WTC11 (cell line): ENCODE data around the gene CAGE1. TPM values are rescaled to one million over a fixed set of nuclear protein-coding genes. Genes with fewer than 3 reads are reported as not detected.
A peak's percentile ranks its signal among the peaks of the same experiment; 100 is the strongest.

ENCODE experiments used
- ATAC-seq: fragments of 200-7000 bp; cut with Tn5 transposase; 2 replicates; pipeline ENCODE4 v1.10.0; 2021; ENCODE audit warnings: mild to moderate bottlenecking, moderate library complexity
- CTCF ChIA-PET: fragments of 300-600 bp; sonication (Branson Sonifier 250); formaldehyde crosslinking; loops from one replicate; lab custom pipeline; 2021; ENCODE audit warnings: antibody characterized with exemption; lab: Charles Lee
- POLR2A ChIA-PET: fragments of 350-600 bp; sonication (Branson Sonifier 250); formaldehyde crosslinking; loops from one replicate; lab custom pipeline; 2021; ENCODE audit warnings: antibody characterized with exemption; lab: Charles Lee
- DNase-seq: peaks from one replicate; pipeline ENCODE4 v3.0.0; 2021; ENCODE audit warnings: low spot score
- H3K27ac Mint-ChIP-seq: 2 replicates; pipeline ENCODE4 v1.8.0; 2021; ENCODE audit warnings: mixed read lengths
- H3K27me3 Mint-ChIP-seq: 2 replicates; pipeline ENCODE4 v1.8.0; 2021; ENCODE audit warnings: low read depth, mild to moderate bottlenecking, moderate library complexity, mixed read lengths
- H3K36me3 Mint-ChIP-seq: 2 replicates; pipeline ENCODE4 v1.8.0; 2021; ENCODE audit warnings: mixed read lengths
- H3K4me1 Mint-ChIP-seq: 2 replicates; pipeline ENCODE4 v1.8.0; 2022; ENCODE audit warnings: mixed read lengths
- H3K4me3 Mint-ChIP-seq: 2 replicates; pipeline ENCODE4 v1.8.0; 2021; ENCODE audit warnings: mild to moderate bottlenecking, moderate library complexity, mixed read lengths
- H3K9me3 Mint-ChIP-seq: 2 replicates; pipeline ENCODE4 v1.8.0; 2021; ENCODE audit warnings: mixed read lengths
- AR ChIP-seq: fragments of 250-450 bp; sonication (Bioruptor Pico); IDR thresholded peaks from 2 replicates; pipeline ENCODE4 v1.9.0; 2021; ENCODE audit warnings: mild to moderate bottlenecking
- ATF1 ChIP-seq: sonication (generic); formaldehyde crosslinking; IDR thresholded peaks from 2 replicates; pipeline ENCODE4 v1.8.1; 2023; ENCODE audit warnings: mild to moderate bottlenecking, moderate library complexity, missing genetic modification reagents
- CREB1 ChIP-seq: sonication (generic); formaldehyde crosslinking; IDR thresholded peaks from 2 replicates; pipeline ENCODE4 v1.8.0; 2023; ENCODE audit warnings: mild to moderate bottlenecking, missing genetic modification reagents
- E2F5 ChIP-seq: sonication (generic); formaldehyde crosslinking; IDR thresholded peaks from 2 replicates; pipeline ENCODE4 v1.8.1; 2022; ENCODE audit warnings: mild to moderate bottlenecking, moderate library complexity, missing genetic modification reagents
- GRHL2 ChIP-seq: fragments of 250-450 bp; sonication (Bioruptor Pico); IDR thresholded peaks from 2 replicates; pipeline ENCODE4 v1.8.0; 2022; ENCODE audit warnings: mild to moderate bottlenecking, moderate library complexity; ENCODE audit not compliant: insufficient replicate concordance, severe bottlenecking
- PRDM15 ChIP-seq: sonication (generic); formaldehyde crosslinking; IDR thresholded peaks from 2 replicates; pipeline ENCODE4 v1.8.0; 2022; ENCODE audit warnings: missing genetic modification reagents
- SP1 ChIP-seq: sonication (generic); formaldehyde crosslinking; conservative IDR thresholded peaks from 2 replicates; pipeline ENCODE4 v1.8.1; 2022; ENCODE audit warnings: missing genetic modification reagents
- STAT6 ChIP-seq: sonication (generic); formaldehyde crosslinking; conservative IDR thresholded peaks from 2 replicates; pipeline ENCODE4 v1.8.1; 2023; ENCODE audit warnings: mild to moderate bottlenecking, low read depth, missing genetic modification reagents, moderate library complexity
- TCF7 ChIP-seq: sonication (generic); formaldehyde crosslinking; IDR thresholded peaks from 2 replicates; pipeline ENCODE4 v1.8.0; 2022; ENCODE audit warnings: mild to moderate bottlenecking, low read depth, missing genetic modification reagents, moderate library complexity
- TEAD1 ChIP-seq: sonication (generic); formaldehyde crosslinking; IDR thresholded peaks from 2 replicates; pipeline ENCODE4 v1.8.0; 2022; ENCODE audit warnings: mild to moderate bottlenecking, missing genetic modification reagents
- TP53 ChIP-seq: sonication (generic); formaldehyde crosslinking; IDR thresholded peaks from 2 replicates; pipeline ENCODE4 v1.8.1; 2023; ENCODE audit warnings: mild to moderate bottlenecking, missing genetic modification reagents
- ZBTB21 ChIP-seq: sonication (generic); formaldehyde crosslinking; IDR thresholded peaks from 2 replicates; pipeline ENCODE4 v1.8.1; 2023; ENCODE audit warnings: mild to moderate bottlenecking, missing genetic modification reagents, borderline replicate concordance
- ZNF416 ChIP-seq: fragments of 250-450 bp; sonication (Bioruptor Pico); IDR thresholded peaks from 2 replicates; pipeline ENCODE4 v1.9.0; 2021; ENCODE audit warnings: mild to moderate bottlenecking, inconsistent platforms
- total RNA-seq: library from RNA; stranded (reverse); gene quantifications from 3 replicates; pipeline ENCODE4 v1.2.3, GENCODE V29; 2021
- TF ChIP-seq, protein P1 (sequence below): sonication (generic); formaldehyde crosslinking; IDR thresholded peaks from 2 replicates; pipeline ENCODE4 v1.8.0; 2022; ENCODE audit warnings: mild to moderate bottlenecking, missing genetic modification reagents

Gene CAGE1
- total RNA-seq, 1 experiment from 2014 or later: 0.07 TPM

DNA sequence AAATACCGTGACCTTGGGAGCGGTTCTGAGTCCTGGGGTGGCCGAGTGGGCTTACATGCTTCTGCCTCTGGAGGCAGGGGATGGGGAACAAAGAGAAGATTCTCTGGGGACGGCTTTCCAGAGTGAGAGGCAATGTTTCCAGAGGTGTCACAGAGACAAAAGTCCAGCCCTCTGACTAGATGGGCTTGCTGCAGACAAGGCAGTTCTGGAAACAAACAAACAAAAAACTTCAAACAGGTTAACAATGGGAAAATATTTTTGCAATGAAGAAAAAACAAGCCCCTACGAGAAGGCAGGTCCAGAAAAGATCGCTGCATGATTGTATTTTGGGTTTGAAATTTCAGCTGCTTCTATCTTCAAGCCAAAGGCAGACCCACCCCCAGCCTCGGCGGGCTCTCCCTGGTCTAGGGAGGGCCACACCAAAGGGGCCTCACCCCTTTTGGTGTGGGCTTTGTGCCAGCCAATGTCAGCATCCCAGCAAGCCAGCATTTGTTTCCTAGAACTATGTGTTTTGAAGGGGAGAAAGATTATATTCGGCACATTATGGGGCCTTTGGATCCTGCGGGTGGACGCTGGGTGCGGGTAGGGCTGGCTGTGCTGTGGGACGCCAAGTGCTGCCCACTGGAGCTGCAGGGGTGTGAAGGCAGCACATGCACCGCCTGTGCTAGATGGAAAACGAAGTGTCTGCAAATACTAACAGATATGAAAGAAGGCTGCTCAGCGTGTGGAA, 43.0 kb upstream of the CAGE1 start:
- ATAC-seq (no peak), DNase-seq (no peak)
- Mint-ChIP-seq H3K27ac (no peak overlapping the region), H3K27me3 (no peaks in the 10 kb centered on the region), H3K4me1 (peaks cover 17% of the 10 kb centered on the region), H3K36me3 (no peaks in the 10 kb centered on the region), H3K9me3 (no peaks in the 10 kb centered on the region), H3K4me3 (no peak overlapping the region)
- POLR2A ChIA-PET: interaction anchor here (0.6 to 1.3 kb wide), 2 partner anchors 25 to 108 kb away, joined by 3 to 5 read pairs; no protein-coding TSS in a partner anchor
- CTCF ChIA-PET: interaction anchor here (1.2 to 1.5 kb wide), 3 partner anchors 109 to 184 kb away, joined by 3 to 5 read pairs (median 4); partner anchors contain the start of gene DSP
- TF ChIP-seq, protein P1, sequence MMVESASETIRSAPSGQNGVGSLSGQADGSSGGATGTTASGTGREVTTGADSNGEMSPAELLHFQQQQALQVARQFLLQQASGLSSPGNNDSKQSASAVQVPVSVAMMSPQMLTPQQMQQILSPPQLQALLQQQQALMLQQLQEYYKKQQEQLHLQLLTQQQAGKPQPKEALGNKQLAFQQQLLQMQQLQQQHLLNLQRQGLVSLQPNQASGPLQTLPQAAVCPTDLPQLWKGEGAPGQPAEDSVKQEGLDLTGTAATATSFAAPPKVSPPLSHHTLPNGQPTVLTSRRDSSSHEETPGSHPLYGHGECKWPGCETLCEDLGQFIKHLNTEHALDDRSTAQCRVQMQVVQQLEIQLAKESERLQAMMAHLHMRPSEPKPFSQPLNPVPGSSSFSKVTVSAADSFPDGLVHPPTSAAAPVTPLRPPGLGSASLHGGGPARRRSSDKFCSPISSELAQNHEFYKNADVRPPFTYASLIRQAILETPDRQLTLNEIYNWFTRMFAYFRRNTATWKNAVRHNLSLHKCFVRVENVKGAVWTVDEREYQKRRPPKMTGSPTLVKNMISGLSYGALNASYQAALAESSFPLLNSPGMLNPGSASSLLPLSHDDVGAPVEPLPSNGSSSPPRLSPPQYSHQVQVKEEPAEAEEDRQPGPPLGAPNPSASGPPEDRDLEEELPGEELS (CRISPR knock-in tag): no peak
- TF ChIP-seq CREB1 (CRISPR knock-in tag): no peak
- TF ChIP-seq E2F5 (CRISPR knock-in tag): no peak
- TF ChIP-seq TP53 (CRISPR knock-in tag): no peak

DNA sequence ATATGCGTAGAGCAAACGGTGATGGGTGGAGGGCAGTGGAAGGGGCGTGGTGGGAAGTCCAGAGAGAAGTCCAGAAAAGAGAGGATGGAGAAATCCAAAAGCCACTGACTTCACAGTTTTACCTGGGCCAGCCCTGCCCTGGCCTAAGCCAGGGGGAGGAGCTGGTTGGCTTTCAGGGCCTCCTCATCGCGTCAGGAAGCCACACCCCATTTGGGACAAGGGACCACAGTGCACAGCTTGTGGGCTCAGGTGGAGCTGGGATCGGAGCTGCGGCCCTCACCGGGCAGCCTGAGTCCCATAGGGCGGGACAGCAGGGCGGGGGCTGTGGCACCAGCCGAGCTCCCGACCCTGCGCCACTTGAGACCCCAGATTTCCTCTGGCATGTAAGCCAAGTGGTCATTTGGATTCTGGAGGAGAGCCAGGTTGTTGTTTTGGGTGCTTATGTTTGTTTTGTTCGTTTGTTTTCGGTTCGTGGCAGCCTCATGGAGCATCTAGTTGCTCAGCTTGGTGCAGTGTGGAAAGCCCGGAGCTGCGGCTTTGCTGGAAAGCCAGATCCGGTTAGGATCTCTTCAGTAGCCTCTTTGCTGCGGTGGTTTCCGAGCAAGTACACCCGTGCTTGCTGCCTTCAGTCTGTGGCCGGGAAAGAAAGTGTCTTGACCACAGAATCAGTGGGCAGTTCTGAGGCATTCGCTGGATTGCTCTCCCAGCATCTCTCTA, 42.3 kb upstream of the CAGE1 start:
- Mint-ChIP-seq H3K27me3 (no peaks in the 10 kb centered on the region), H3K4me3 (no peak overlapping the region), H3K27ac (0 out of 2 replicates have a peak overlapping the region, but pooled peaks have one; percentile 29), H3K36me3 (no peaks in the 10 kb centered on the region), H3K4me1 (peaks cover 17% of the 10 kb centered on the region), H3K9me3 (no peaks in the 10 kb centered on the region)
- ATAC-seq: peak; percentile 98
- peak; percentile 61 for DNase-seq
- ChIA-PET POLR2A (interaction anchor here (1.3 kb wide), 1 partner anchor 109 kb away, joined by 3 read pairs; no protein-coding TSS in a partner anchor), CTCF (interaction anchor here (0.5 to 1.5 kb wide), 5 partner anchors 110 to 1486 kb away, joined by 3 to 5 read pairs (median 4); partner anchors contain the start of gene DSP)
- TF ChIP-seq AR (CRISPR knock-in tag): no peak
- 0 out of 2 replicates have a peak, but pooled peaks have one; percentile 29 for TF ChIP-seq SP1 (CRISPR knock-in tag)
- no peak for TF ChIP-seq ZBTB21 (CRISPR knock-in tag)
- TF ChIP-seq STAT6: no peak
- TF ChIP-seq ATF1 (CRISPR knock-in tag): no peak
- no peak for TF ChIP-seq ZNF416
- TF ChIP-seq TCF7: no peak
- TF ChIP-seq TEAD1: no peak
- TF ChIP-seq GRHL2: no peak
- TF ChIP-seq PRDM15: peak; percentile 87
